GM18873 (cell line): Measurements from ENCODE around the gene RPH3AL.
"Not testable (repeated sequence)": the region's sequence is repeated elsewhere in the genome, so short reads cannot be mapped to it uniquely, and the experiment has no call there.

ENCODE experiments used
- ATAC-seq: cut with Tn5 transposase; IDR thresholded peaks from one replicate; pipeline ENCODE4 v1.9.1; 2021; ENCODE audit warnings: mild to moderate bottlenecking, moderate library complexity, moderate number of reproducible peaks; ENCODE audit not compliant: unreplicated experiment, low FRiP score

Gene RPH3AL

DNA sequence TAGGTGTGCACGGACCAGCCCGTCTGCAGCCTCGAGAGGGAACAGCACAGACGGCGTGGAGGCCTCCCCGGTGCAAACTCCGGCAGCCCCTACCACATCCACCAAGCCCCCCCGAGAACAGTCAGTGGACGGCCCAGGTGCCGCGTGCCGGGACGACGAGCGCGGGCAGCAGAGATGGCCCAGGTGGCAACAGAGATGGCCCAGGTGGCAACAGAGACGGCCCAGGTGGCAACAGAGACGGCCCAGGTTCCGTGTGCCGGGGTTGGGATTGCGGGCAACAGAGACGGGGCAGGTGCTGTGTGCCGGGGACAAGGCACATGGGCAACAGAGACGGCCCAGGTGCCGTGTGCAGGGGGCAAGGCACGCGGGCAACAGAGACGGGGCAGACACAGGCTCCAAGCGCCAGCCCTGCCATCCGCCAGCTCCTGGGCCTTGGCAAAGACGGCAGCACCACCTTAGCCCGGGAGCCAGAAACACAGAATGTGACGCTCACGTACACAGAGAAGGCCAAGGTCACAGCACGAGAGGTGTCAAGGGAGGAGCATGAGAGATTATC lies 31.1 kb downstream of the RPH3AL start:
- no peak for ATAC-seq

- no peak for ATAC-seq
These were observed 31.7 kb downstream of the RPH3AL start for GRCh38 chr17:320809-321385.

DNA sequence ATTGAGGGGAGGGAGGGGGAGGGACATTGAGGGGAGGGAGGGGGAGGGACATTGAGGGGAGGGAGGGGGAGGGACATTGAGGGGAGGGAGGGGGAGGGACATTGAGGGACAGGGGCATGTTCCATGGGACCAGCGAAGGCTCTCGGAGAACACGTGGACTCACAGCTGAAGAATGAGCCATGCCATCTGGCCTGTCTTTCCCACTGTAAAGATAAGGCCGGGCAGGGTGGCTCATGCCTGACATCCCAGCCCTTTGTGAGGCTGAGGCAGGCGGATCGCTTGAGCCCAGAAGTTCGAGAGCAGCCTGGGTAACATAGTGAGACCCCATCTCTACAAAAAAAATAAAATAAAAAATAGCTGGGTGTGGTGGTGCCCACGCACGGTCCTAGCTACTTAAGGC lies 32.5 kb downstream of the RPH3AL start:
- ATAC-seq: no peak

GRCh38 chr17:319266-319665 lies 33.3 kb downstream of the RPH3AL start:
- ATAC-seq: no peak

GRCh38 chr17:317070-317469 lies 35.5 kb downstream of the RPH3AL start:
- not testable (repeated sequence) for ATAC-seq

GRCh38 chr17:315399-315798 lies 37.2 kb downstream of the RPH3AL start:
- ATAC-seq: not testable (repeated sequence)

DNA sequence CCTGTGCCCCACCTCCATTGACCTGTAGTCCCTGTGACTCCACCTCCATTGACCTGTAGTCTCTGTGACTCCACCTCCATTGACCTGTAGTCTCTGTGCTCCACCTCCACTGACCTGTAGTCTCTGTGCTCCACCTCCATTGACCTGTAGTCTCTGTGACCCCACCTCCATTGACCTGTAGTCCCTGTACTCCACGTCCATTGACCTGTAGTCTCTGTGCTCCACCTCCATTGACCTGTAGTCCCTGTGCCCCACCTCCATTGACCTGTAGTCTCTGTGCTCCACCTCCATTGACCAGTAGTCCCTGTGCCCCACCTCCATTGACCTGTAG lies 38.0 kb downstream of the RPH3AL start:
- ATAC-seq: not testable (repeated sequence)

- ATAC-seq: no peak
These were observed 38.5 kb downstream of the RPH3AL start for GRCh38 chr17:313911-314613.

GRCh38 chr17:313231-313630 lies 39.4 kb downstream of the RPH3AL start:
- no peak for ATAC-seq

DNA sequence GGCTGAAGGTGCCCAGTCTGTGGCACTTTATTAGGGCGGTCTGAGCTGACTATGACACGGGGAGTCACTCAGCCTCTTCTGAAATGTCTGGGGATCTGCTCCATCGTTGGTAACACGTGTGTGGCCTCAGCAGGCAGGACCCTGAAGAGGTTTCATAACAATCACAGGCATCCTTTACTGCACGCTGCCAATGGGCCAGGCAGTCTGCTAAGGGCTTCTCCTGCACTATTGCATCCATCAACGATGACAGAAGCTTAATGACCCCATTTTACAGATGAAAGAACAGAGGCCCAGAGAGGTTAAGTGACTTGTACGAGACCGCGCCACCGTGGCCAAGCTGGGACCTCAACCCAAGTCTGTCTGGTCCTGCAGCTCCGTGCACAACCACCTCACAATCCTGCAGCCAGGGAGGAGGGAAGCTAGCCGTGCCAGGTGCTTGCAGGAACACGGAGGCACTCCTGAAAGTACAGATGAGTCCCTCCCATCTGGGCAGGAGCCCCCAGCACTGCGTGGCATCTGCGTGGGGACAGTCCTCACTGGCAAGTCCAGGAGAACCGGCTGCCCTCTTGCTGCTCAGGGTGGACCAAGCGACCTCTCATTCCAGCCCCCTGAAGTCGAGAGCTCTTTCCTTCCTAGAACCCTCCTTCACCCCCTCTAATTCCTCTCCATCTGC lies 40.0 kb downstream of the RPH3AL start:
- ATAC-seq: no peak

DNA sequence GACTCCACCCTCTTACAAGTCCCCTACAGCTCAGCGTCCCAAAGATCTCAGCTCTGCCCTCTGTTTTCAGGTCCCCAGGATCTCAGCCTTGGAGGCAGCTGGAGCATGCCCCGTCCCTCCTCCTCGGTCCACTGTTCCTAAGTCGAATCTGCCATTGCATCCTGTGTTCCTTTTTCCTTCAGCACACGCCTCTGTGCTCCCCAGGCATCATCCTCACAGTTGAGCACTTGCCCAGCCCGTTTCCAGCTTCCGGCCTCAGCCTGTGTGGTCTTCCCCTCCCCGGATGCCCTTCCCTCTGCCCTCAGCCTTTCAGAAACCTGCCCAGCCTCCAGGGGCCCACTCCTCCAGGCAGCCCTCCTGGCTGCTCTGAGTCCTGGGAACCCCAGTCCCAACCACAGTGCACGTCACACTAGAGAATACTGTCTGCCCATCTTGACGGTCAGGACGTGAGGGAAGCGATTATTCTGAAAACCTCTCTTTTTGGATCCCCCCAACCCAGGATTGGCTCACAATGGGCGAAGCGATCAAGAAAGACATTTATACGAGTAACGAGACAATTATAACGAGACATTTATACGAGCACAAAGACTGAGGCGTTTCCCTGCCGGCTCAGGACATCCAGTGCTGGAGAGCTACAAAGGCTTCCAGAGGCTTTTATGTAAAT lies 41.4 kb downstream of the RPH3AL start:
- ATAC-seq: no peak

DNA sequence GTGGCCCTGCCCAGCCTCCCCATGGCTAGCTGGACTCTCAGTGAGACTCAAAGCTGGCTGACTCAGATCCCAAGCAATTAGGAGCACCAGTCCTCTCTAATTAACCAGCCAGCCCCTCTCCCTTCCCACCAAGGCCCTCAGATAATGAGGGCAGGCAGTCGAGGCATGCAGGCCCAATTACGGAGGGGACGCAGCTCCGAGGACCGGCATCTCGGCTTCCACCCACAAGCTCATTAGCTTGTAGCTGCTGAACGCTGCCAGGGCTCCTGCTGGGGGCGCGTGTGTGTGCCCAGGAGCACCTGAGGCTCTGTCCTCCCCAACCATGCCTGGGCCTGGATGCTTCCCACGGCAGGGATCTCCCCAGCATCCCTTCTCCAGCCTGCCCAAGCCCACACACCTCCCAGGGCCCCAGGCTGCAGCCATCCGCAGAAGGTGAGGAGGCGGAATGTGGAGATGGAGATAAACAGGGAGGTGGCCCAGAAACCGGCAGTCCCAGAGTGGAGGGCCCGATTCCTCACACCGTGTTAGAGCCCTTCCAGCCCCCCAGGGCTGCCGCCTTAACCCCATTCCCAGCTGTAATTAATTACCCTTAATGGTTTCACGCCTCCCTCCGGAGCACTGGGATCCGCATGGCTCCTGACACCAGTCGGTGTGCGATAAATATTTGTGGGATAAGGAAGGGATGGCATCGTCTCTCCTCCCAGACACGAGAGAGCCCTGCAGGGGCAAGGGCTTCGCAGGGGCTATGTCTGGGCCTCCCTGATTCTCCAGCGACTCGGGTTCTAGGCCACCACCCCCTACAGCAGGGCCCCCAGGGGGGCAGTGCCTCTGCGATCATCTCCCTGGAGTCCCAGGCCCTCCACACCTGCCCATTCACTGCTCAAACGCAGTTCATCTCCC lies 42.2 kb downstream of the RPH3AL start:
- ATAC-seq: no peak

DNA sequence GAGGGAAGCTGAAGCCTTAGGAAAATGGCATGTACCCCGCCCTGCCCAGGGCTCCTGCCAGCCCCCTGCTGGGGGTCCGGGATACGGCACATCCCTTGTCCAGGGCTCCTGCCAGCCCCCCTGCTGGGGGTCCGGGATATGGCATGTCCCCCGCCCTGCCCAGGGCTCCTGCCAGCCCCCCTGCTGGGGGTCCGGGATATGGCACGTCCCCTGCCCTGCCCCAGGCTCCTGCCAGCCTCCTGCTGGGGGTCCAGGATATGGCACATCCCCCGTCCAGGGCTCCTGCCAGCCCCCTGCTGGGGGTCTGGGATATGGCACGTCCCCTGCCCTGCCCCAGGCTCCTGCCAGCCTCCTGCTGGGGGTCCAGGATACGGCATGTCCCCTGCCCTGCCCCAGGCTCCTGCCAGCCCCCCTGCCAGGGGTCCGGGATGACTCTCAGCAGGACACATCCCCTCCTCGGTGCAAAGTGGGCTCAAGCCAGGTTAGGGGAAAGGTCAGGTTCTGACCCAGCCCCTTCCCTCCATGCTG lies 43.2 kb downstream of the RPH3AL start:
- ATAC-seq: no peak

DNA sequence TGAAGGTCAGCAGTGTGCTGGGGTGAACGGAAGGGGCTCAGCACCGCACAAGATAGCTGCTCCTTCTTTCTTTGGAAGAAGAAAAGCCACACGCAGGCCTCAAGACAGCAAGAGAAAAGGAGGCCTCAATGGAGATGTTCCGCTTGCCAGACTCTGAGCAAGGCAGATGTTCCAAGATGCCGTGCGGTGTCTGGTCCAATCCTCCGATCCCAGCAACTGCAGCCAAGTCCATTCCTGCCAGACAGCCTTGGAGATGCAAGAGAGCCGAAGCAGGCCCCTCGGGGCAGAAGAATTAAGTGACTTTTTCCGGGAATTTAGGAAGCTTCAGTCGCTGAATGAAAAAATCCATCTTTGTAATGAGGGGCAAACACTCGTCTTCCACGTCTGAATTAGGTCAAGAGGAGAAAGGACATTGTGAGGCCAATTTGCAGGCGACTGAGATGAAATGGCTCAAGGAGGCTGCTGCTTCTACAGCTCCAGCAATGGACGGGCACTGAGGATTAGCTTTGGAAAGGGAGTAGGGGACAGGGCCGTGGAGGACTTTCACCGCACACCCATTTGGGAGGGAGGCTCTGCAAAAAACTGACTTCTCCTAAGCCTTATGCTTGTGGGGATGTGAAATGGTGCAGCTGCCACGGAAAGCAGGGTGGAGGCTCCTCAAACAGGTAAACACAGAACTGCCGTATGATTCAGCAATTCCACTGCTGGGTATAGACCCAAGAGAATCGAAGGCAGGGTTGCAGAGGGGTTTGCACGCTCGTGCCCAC lies 44.7 kb downstream of the RPH3AL start:
- ATAC-seq: no peak

- no peak for ATAC-seq
These were observed 45.3 kb downstream of the RPH3AL start for GRCh38 chr17:307295-307691.

DNA sequence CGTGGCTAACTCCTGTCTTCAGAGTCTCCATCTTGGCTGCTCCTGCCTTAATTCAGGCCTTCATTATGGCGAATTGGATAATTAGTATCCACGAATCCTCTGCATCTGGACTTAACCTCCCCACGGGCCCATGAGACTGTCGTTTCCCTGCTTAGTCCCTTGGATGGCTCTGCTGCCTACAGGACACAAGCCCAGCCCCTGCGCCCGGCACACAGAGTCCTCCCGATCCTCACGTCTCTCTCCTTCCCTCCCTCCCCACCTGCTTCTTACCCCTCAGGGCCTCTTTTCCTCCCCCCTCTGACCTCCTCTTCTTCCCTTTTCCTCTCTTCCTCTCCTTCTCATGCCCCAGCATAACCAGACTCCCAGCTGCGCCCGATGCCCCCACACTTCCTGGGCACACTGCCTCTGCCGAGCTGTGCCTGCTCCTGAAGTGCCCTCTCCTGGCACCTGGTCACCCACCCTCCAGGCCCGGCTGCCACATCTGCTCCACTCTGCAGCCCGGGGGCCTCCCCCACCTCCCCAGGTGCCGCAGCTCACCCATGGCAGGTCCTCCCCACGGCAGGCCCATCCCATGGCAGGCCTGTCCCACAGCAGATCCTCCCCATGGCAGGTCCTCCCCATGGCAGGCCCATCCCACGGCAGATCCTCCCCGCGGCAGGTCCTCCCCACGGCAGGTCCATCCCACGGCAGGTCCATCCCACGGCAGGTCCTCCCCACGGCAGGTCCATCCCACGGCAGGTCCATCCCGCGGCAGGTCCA lies 45.9 kb downstream of the RPH3AL start:
- ATAC-seq: no peak

DNA sequence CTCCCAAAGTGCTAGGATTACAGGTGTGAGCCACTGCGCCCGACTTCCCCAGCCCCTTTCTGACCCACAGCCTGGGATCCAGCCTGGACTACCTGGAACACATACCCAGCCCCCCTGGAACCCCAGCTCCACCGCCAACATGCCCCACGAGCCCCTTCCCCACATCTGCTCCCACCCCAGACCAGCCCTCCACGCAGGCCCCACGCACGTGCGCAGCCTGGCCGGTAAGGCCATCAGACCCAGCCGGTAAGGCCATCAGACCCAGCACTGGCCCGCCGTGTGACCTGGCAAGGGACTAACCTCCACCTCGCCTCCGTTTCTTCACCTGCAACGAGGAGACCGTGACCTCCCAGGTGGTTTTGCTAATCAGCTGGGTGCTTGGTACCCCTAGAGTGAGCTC lies 46.5 kb downstream of the RPH3AL start:
- no peak for ATAC-seq
